GM18870 (cell line): ENCODE measurements around the gene CSNK1A1L.

Experiments used
- ATAC-seq: cut with Tn5 transposase; IDR thresholded peaks from one replicate; pipeline ENCODE4 v1.9.1; 2021; ENCODE audit warnings: moderate library complexity; ENCODE audit not compliant: unreplicated experiment

Gene CSNK1A1L

GRCh38 chr13:37107868-37108267 is 2.4 kb upstream of the CSNK1A1L start:
- ATAC-seq = no peak

- no peak for ATAC-seq
These were observed 2.0 kb upstream of the CSNK1A1L start for GRCh38 chr13:37107456-37107855.

GRCh38 chr13:37106642-37107041 is 1.2 kb upstream of the CSNK1A1L start:
- no peak for ATAC-seq

DNA sequence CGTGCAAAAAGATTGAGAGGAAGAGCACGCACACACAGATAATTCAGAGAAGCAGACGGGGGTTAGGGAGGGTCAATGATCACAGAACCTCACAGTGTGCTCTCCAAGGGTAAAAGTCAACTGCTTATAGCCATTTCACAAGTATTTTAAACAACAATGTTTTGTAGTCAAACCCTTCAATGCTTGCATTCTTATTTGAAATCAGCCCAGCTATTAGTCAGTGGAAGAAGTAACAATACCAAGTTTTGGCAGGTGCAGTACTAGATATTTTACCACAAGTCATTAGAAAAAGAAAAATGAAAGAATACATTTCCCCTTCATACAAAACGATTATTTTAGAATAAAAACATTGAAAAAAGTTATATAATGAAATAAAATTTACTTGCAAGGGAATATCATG is 2.6 kb downstream of the CSNK1A1L start:
- no peak for ATAC-seq

GRCh38 chr13:37101201-37101600 is 4.3 kb downstream of the CSNK1A1L start:
- ATAC-seq = no peak

GRCh38 chr13:37100731-37101130 is 4.7 kb downstream of the CSNK1A1L start:
- no peak for ATAC-seq

DNA sequence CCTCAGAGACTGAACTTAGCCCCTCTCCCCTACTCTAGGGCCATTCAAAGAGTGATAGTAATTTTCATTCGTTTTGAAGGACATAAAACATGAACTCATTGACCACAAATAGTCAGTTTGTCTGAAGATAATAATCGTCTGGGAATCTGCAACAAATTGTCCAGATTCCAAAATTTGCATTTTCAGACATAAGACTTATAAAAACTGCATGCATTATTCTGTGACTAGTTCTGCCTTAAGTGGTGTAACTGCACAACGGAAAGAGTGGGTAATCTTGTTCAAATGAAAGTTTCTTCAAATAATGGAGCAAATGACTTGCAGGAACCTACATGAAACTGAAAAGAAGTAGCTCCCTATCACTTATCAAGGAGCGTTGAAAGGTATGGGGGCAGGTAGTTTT is 8.4 kb downstream of the CSNK1A1L start:
- no peak for ATAC-seq

DNA sequence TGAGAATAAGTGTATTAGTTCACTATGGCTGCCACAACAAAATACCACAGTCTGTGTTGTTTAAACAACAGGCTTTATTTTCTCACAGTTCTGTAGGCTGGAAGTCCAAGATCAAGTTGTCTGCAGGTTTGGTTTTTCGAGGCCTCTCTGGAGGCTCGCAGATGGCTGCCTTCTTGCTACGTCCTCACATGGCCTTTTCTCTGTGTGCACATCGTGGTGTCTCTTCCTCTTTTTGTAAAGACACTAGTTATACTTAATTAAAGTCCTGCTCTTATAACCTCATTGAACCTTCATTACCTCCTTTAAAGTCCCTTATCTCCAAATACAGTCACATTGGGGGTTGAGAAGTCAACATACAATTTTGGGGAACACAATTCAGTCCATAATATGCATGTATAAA is 10.6 kb downstream of the CSNK1A1L start:
- no peak for ATAC-seq

- no peak for ATAC-seq
These were observed 11.4 kb downstream of the CSNK1A1L start for GRCh38 chr13:37094099-37094498.

GRCh38 chr13:37091835-37092234 is 13.6 kb downstream of the CSNK1A1L start:
- no peak for ATAC-seq

DNA sequence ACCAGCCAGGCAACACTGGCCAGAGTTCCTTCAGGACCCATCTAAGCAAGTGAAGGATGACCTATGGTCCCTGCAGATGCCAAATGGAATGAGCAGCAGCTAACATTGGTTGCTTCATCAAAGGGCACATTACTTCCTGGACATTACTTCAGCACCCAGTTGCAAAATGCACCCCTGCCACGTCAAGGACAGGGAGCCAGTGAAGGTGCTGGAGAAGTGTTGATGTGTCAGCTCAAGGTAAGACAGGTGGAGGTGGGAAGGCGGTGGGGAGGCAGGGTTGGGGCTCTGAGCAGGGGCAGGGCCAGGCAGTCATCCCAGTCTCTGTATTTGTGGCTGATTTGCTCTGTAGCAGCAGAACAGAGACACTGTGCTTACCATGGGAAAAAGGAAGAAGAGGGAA is 14.6 kb downstream of the CSNK1A1L start:
- no peak for ATAC-seq

GRCh38 chr13:37089495-37089894 is 16.0 kb downstream of the CSNK1A1L start:
- no peak for ATAC-seq

DNA sequence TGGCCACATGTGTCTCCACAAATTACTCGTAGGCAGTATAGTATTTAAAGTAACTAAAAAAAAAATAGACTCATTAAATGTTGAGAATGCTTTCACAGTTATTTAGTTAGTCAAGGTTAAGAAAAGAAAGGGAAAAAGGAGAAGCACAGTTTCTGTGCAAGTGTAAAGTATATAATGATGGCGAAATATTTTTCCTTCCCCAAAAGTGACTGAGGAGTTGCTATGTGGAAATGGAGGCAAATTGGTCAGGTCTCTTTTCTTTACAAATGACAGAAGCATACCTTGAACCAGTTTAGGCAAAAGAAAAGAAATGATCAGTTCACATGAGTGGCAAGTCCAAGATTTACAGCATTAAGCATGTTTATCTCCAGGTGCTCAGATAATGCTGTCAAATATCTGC is 18.0 kb downstream of the CSNK1A1L start:
- ATAC-seq = no peak

GRCh38 chr13:37085606-37086005 is 19.9 kb downstream of the CSNK1A1L start:
- ATAC-seq = no peak

DNA sequence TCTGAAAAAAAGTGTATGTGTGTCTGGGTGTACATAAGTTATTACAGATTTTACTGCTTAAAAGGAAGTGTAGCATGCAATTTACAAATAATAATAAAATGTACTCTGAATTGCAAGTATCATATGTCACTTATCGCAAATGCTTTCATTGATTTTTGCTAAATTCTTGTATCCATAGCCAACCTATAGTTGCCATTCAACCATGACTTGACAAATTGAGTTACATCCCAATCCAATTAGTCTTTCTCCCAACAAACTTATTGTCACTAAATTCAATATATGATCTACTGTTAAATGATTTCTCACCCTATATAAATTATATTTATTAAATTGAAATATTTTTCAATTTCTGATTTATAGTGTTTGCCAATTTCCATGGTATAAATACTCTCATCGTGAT is 28.6 kb downstream of the CSNK1A1L start:
- no peak for ATAC-seq

- no peak for ATAC-seq
These were observed 30.3 kb downstream of the CSNK1A1L start for GRCh38 chr13:37075164-37075563.

DNA sequence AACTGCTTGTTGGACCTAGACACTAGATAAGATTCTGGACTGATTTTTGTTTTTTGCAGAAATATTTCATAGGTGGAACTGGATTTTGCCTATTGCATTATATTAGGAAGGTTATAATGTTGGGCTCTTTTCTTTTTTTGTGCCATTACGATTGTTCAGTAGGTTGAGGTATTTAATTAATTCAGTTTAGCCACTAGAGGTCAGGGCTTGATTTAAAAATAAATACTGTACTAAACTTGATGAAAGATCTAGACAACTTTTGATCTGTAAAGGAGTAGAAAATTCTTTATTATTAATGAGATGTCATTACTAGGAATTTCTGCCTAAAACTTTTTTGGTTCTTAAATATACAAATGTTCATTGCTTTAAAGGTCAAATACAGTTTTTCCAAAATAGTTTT is 30.8 kb downstream of the CSNK1A1L start:
- no peak for ATAC-seq

DNA sequence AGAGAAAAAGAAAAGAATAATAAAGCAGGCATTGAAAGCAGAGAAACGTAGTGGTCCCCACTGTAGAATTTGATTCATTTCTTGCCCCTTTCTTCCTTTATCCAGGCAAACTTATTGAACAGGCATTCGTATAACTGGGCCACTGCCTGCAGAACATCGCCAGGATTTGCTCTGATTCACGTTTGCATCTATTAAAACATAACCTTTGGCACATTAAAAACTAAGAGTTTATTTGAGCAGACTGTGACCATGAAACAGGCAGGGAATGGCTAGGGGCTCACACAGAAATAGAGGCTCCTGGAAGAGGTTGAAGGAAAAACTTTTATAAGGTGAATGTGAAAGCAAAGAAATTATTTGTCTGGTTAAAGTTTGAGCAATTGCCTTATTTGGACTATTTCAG is 33.4 kb downstream of the CSNK1A1L start:
- no peak for ATAC-seq

DNA sequence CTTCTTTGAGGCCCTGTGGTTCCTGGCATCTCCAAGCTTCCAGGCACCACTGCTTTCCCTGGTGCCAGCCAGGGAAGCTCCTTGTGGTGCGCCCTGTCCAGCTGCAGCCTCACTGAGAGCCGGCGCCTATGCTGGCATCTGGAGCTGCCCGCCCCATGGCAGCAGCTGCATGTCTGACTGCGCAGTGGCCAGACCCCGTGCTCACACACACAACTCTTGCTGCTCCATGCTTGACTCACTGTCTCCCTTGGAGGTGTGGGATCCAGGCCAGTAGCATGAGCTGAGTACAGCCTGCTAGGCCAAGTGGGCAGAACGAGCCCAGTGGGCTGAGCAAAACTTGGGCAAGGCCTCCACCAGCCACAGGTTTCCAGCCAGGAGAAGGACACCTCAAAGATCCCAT is 34.5 kb downstream of the CSNK1A1L start:
- no peak for ATAC-seq

- ATAC-seq = no peak
These were observed 35.2 kb downstream of the CSNK1A1L start for GRCh38 chr13:37070145-37070695.

- ATAC-seq = no peak
These were observed 35.8 kb downstream of the CSNK1A1L start for GRCh38 chr13:37069597-37070103.

GRCh38 chr13:37068962-37069361 is 36.5 kb downstream of the CSNK1A1L start:
- no peak for ATAC-seq

GRCh38 chr13:37067874-37068273 is 37.6 kb downstream of the CSNK1A1L start:
- peak; percentile 66 for ATAC-seq
